GM19395 (cell line): Measurements from ENCODE around the gene CERS1.

Experiments used
- ATAC-seq: cut with Tn5 transposase; IDR thresholded peaks from one replicate; pipeline ENCODE4 v1.9.1; 2021; ENCODE audit warnings: mild to moderate bottlenecking, moderate library complexity; ENCODE audit not compliant: unreplicated experiment

The CERS1 gene

GRCh38 chr19:18899624-18900560 lies 3.9 kb upstream of the CERS1 start:
- ATAC-seq = no peak

GRCh38 chr19:18898607-18899408 lies 2.9 kb upstream of the CERS1 start:
- ATAC-seq = no peak

GRCh38 chr19:18898081-18898606 lies 2.2 kb upstream of the CERS1 start:
- no peak for ATAC-seq

GRCh38 chr19:18897094-18898029 lies 1.4 kb upstream of the CERS1 start:
- ATAC-seq = no peak

GRCh38 chr19:18896421-18896841 lies 473 bp upstream of the CERS1 start:
- no peak for ATAC-seq

- ATAC-seq = no peak
Observed at GRCh38 chr19:18895038-18895823, 727 bp downstream of the CERS1 start.

GRCh38 chr19:18894254-18895037 lies 1.5 kb downstream of the CERS1 start:
- ATAC-seq = no peak

- no peak for ATAC-seq
Observed at GRCh38 chr19:18893587-18894253, 2.2 kb downstream of the CERS1 start.

- no peak for ATAC-seq
Observed at GRCh38 chr19:18889949-18890745, 5.8 kb downstream of the CERS1 start.

- ATAC-seq = no peak
Observed at GRCh38 chr19:18886972-18887371, 9.0 kb downstream of the CERS1 start.

- ATAC-seq = no peak
Observed at GRCh38 chr19:18883526-18884304, 12.2 kb downstream of the CERS1 start.

GRCh38 chr19:18881491-18881890 lies 14.5 kb downstream of the CERS1 start:
- ATAC-seq = no peak

GRCh38 chr19:18879579-18880373 lies 16.2 kb downstream of the CERS1 start:
- no peak for ATAC-seq

GRCh38 chr19:18878858-18879578 lies 16.9 kb downstream of the CERS1 start:
- ATAC-seq = no peak

- no peak for ATAC-seq
Observed at GRCh38 chr19:18878058-18878797, 17.7 kb downstream of the CERS1 start.
